ENCODE measurements around the gene BST2. TPM values are rescaled to one million over a fixed set of nuclear protein-coding genes. Genes with fewer than 3 reads are reported as not detected.

BST2 gene
- total and polyA plus RNA-seq, 9 of the 15 experiments (the other 6 are each of a cell fraction or from before 2014, with no cell fraction given) = 11.2 to 232 (median 151) TPM

GRCh38 chr19:17385878-17386611 lies 19.4 kb downstream of the BST2 start (continued):
- no peak for TF ChIP-seq FOXJ2 (tag; IDR thresholded peaks at IDR 0.05)
- TF ChIP-seq KLF16 (IDR thresholded peaks at IDR 0.05) = 0 out of 2 replicates have a peak, but pooled peaks have one; percentile 12
- no peak for TF ChIP-seq HLTF (IDR thresholded peaks at IDR 0.05)
- no peak for TF ChIP-seq ZNF586 (CRISPR knock-in tag; conservative IDR thresholded peaks at IDR 0.05)
- no peak for TF ChIP-seq JUND (IDR thresholded peaks at IDR 0.05; ENCODE audit: borderline replicate concordance, low read depth, low read length)
- TF ChIP-seq JUND (tag; IDR thresholded peaks at IDR 0.05; ENCODE audit: borderline replicate concordance, low read depth, low read length) = no peak
- TF ChIP-seq ATF1 (CRISPR knock-in tag; IDR thresholded peaks at IDR 0.05) = no peak
- TF ChIP-seq ATF1 (tag; IDR thresholded peaks at IDR 0.05) = no peak
- TF ChIP-seq ZNF121 (CRISPR knock-in tag; conservative IDR thresholded peaks at IDR 0.05) = 0 out of 2 replicates have a peak, but pooled peaks have one; percentile 35
- TF ChIP-seq MIER1 (IDR thresholded peaks at IDR 0.05; ENCODE audit: low read depth) = no peak
- peak; percentile 73; the same call in 1 of the 2 replicates for TF ChIP-seq STAG1 (CRISPR knock-in tag; IDR thresholded peaks at IDR 0.05; ENCODE audit: borderline replicate concordance)
- TF ChIP-seq NFIX (CRISPR knock-in tag; IDR thresholded peaks at IDR 0.05; ENCODE audit: low read depth) = no peak
- TF ChIP-seq RCOR1 (IDR thresholded peaks at IDR 0.05; ENCODE audit: borderline replicate concordance in 1 of 2, low read depth in 2 of 2, low read length in 2 of 2) = peak in 1 of 2 experiments; percentile 15; a peak in 1 of 4 replicates
- no peak for TF ChIP-seq AFF1 (IDR thresholded peaks at IDR 0.05; ENCODE audit: low read depth in 1 of 2, partially characterized antibody in 2 of 2)
- peak; percentile 40 for TF ChIP-seq CTCFL (IDR thresholded peaks at IDR 0.05; ENCODE audit: borderline replicate concordance, insufficient read depth, low read depth, low read length, poor library complexity, severe bottlenecking)
- no peak for TF ChIP-seq CREB3L1 (IDR thresholded peaks at IDR 0.05; ENCODE audit: borderline replicate concordance, low read depth)
- TF ChIP-seq ZNF644 (tag; IDR thresholded peaks at IDR 0.05; ENCODE audit: low read depth) = no peak
- TF ChIP-seq ZBTB7A (IDR thresholded peaks at IDR 0.05; ENCODE audit: borderline replicate concordance, control insufficient read depth, low read depth, low read length) = peak; percentile 99
